Spleen (tissue), 11 donors: Measurements from ENCODE around the gene MFSD12. TPM values are rescaled to one million over a fixed set of nuclear protein-coding genes. Genes with fewer than 3 reads are reported as not detected.

Experiments
- DNase-seq: peaks from one replicate; pipeline ENCODE4 v3.0.0-alpha.2; 2020
- H3K27ac ChIP-seq, 8 donors: fragments of 200-600 bp; sonication (generic) in 7 of 8; 1 replicate in 4 of 8; 2 replicates in 4 of 8; pipeline versions ENCODE4 v1.5.0 to v1.8.0; 2016 to 2021; ENCODE audit warnings: inconsistent platforms in 4 of 8, mild to moderate bottlenecking in 4 of 8, moderate library complexity in 1 of 8
- H3K27me3 ChIP-seq, 7 donors: fragments of 200-600 bp; sonication (generic) in 6 of 7; replicated peaks in 1 of 7; 1 replicate in 4 of 7; 2 replicates in 3 of 7; pipeline versions ENCODE4 v1.5.0 to v1.8.0; 2016 to 2021; ENCODE audit warnings: inconsistent platforms in 3 of 7, mild to moderate bottlenecking in 1 of 7
- H3K36me3 ChIP-seq, 6 donors: fragments of 200-600 bp; sonication (generic) in 5 of 6; 1 replicate in 4 of 6; 2 replicates in 2 of 6; pipeline versions ENCODE4 v1.5.0 to v1.8.0; 2016 to 2021; ENCODE audit warnings: inconsistent platforms in 2 of 6
- H3K4me1 ChIP-seq, 6 donors: fragments of 200-600 bp; sonication (generic) in 5 of 6; 1 replicate in 3 of 6; 2 replicates in 3 of 6; pipeline versions ENCODE4 v1.5.0 to v1.8.0; 2016 to 2021; ENCODE audit warnings: inconsistent platforms in 3 of 6
- H3K4me3 ChIP-seq, 8 donors: fragments of 200-600 bp; sonication (generic) in 7 of 8; 1 replicate in 4 of 8; 2 replicates in 4 of 8; pipeline versions ENCODE4 v1.5.0 to v1.8.0; 2016 to 2021; ENCODE audit warnings: inconsistent platforms in 4 of 8, mild to moderate bottlenecking in 4 of 8, moderate library complexity in 2 of 8
- H3K9me3 ChIP-seq, 8 donors: fragments of 200-600 bp; sonication (generic) in 7 of 8; 1 replicate in 4 of 8; 2 replicates in 4 of 8; pipeline versions ENCODE4 v1.5.0 to v1.8.0; 2016 to 2021; ENCODE audit warnings: inconsistent platforms in 4 of 8
- POLR2A ChIP-seq, 3 donors: fragments of 450-650 bp; IDR thresholded peaks; one replicate each; pipeline ENCODE4 v1.5.1; 2017; ENCODE audit warnings: antibody characterized with exemption in 3 of 3, mild to moderate bottlenecking in 1 of 3
- POLR2AphosphoS5 ChIP-seq, 3 donors: sonication (generic); formaldehyde crosslinking; IDR thresholded peaks; one replicate each; pipeline ENCODE4 v1.5.1; 2017; ENCODE audit warnings: antibody characterized with exemption in 3 of 3
- WGBS, 5 donors: extraction: QIAGEN DNeasy Blood & Tissue Kit in 3 of 5; methylation state at CpG; one replicate each; pipeline versions ENCODE4 v1.1.5 to v1.1.7; 2013 to 2018; 5-methylcytosine and 5-hydroxymethylcytosine counted together
- intact Hi-C: fragments of 100-400 bp; cut with DNase I; formaldehyde crosslinking; loops from one replicate; pipeline ENCODE4 v1.15.0; 2023; ENCODE audit warnings: low total_unique reads
- polyA plus RNA-seq, 3 donors: library from polyadenylated mRNA; stranded (reverse); fragments of 200-250 nt; gene quantifications; one replicate each; pipeline ENCODE4 v1.2.1, GENCODE V29; 2013
- total RNA-seq, 7 donors: library from RNA; depleted of rRNA in 3 of 7; stranded (reverse); fragments of >200 nt in 3 of 7; fragmentation: NEBNext Ultra II Directional in 4 of 7; extraction: Animal tissue kit (Norgen Biotek cat#: 25700) in 4 of 7; gene quantifications; one replicate each; pipeline versions ENCODE4 v1.1.0 to v1.2.1, GENCODE V29; 2016 to 2021
- TF ChIP-seq, protein P1 (sequence below), 11 experiments: fragments of 200-600 bp in 7 of 11; fragments of 450-650 bp in 4 of 11; sonication (generic) in 4 of 11; IDR thresholded peaks in 8 of 11; conservative IDR thresholded peaks in 3 of 11; 1 replicate in 7 of 11; 2 replicates in 4 of 11; pipeline versions ENCODE4 v1.4.0 to v1.8.0; 2016 to 2021; ENCODE audit warnings: antibody characterized with exemption in 11 of 11, inconsistent platforms in 4 of 11, mild to moderate bottlenecking in 1 of 11
- donor health status: healthy with polysubstance abuse.
- donor health status: DM: no; HTN: no; CAD: no; lungs with moderate emphysema.
- donor health status: DM: no; HTN: no; CAD: no.
- donor health status: Bipolar disorder and iron deficiency.
- donor health status: healthy.
- donor health status: DM: no; HTN: no; CAD: no.
- donor health status: DM: yes; HTN: yes; CAD: no.

MFSD12 gene
- total and polyA plus RNA-seq, 10 donors: 31.0 to 131 (median 85.1) TPM

DNA sequence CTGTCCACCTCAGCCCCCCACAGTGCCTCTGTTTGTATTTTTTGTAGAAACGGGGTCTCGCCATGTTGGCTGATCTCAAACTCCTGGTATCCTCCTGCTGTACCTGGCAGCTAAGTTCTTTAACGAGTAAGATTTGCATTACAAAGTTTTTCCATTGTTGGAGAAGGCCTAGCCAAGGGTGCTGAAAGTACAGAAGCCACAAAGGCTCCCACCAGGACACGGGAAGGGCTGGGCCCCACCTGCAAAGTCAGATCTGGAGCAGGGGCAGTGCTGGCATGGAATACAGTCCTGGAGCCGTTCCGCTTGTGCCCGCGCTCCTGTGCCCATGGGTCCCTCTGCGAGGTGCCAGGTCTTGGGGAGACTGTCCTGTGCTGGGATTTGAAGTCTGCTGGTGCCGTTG lies 39.1 kb downstream of the MFSD12 start:
- Histone ChIP-seq H3K4me3 (no peak overlapping the region), H3K4me1 (peaks cover 10 to 78% (median 31%) of the 10 kb centered on the region in 6 donors), H3K27ac (no peak overlapping the region), H3K9me3 (no peaks in the 10 kb centered on the region), H3K27me3 (no peaks in the 10 kb centered on the region), H3K36me3 (peaks cover 0 to 68% (median 21%) of the 10 kb centered on the region in 6 donors)
- WGBS, 5 donors: 87 to 94% (median 92%) methylated on average over 8 to 10 of the region's 10 CpGs
- DNase-seq: no peak
- no peak for TF ChIP-seq POLR2AphosphoS5 (IDR thresholded peaks at IDR 0.05)
- no peak for TF ChIP-seq POLR2A (IDR thresholded peaks at IDR 0.05)
- TF ChIP-seq, protein P1, sequence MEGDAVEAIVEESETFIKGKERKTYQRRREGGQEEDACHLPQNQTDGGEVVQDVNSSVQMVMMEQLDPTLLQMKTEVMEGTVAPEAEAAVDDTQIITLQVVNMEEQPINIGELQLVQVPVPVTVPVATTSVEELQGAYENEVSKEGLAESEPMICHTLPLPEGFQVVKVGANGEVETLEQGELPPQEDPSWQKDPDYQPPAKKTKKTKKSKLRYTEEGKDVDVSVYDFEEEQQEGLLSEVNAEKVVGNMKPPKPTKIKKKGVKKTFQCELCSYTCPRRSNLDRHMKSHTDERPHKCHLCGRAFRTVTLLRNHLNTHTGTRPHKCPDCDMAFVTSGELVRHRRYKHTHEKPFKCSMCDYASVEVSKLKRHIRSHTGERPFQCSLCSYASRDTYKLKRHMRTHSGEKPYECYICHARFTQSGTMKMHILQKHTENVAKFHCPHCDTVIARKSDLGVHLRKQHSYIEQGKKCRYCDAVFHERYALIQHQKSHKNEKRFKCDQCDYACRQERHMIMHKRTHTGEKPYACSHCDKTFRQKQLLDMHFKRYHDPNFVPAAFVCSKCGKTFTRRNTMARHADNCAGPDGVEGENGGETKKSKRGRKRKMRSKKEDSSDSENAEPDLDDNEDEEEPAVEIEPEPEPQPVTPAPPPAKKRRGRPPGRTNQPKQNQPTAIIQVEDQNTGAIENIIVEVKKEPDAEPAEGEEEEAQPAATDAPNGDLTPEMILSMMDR (IDR thresholded peaks at IDR 0.05 in 8 of 11, conservative IDR thresholded peaks at IDR 0.05 in 3 of 11): no peak
- intact Hi-C loops: no loop called here

DNA sequence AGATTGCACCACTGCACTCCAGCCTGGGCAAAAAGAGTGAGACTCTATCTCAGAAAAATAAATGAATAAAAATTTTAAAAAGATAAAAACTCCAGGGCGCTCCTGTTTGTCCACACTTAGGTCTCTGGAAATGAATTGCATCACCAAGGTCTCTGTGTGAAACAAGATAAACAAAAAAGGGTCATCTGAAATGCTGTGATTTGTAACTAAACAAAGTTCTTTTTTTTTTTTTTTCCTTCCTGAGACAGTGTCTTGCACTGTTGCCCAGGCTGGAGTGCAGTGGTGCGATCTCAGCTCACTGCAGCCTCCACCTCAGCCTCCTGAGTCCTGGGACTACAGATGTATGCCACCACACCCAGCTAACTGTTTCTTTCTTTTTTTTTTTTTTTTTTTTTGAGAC lies 39.7 kb downstream of the MFSD12 start:
- TF ChIP-seq, protein P1 (IDR thresholded peaks at IDR 0.05 in 8 of 11, conservative IDR thresholded peaks at IDR 0.05 in 3 of 11): no peak
- no peak for TF ChIP-seq POLR2AphosphoS5 (IDR thresholded peaks at IDR 0.05)
- TF ChIP-seq POLR2A (IDR thresholded peaks at IDR 0.05): no peak
- WGBS, 5 donors: 80 to 89% (median 84%) methylated on average over 2 of the region's 2 CpGs
- H3K27ac ChIP-seq: no peak overlapping the region
- DNase-seq: no peak
- H3K27me3 ChIP-seq: no peaks in the 10 kb centered on the region
- H3K4me3 ChIP-seq: no peak overlapping the region
- H3K9me3 ChIP-seq: no peaks in the 10 kb centered on the region
- H3K36me3 ChIP-seq: peaks cover 0 to 68% (median 15%) of the 10 kb centered on the region in 6 donors
- intact Hi-C loops: no loop called here
- peaks cover 10 to 84% (median 34%) of the 10 kb centered on the region in 6 donors for H3K4me1 ChIP-seq

DNA sequence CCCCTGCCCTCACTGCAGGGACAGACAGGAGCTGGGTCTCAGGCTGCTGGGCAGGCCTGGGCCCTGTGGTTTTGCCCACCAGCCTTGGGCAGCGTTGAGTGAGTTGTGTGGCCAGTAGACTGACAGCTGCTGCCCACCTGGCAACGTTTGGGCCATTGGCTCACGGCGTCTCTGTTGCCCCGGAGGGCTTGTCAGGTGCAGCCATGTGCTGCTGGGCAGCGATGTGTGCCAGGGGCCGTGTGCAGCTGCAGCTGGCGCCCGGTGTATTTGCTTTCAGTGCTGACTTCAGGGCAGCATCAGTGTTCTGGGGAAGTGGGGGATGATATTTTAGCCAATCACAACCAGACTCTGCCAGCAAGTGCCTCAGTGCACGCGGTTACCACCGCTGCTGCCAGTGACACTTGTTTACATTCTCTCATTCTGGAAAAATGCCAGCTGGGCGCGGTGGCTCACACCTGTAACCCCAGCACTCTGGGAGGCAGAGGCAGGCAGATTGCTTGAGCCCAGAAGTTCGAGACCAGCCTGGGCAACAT lies 40.6 kb downstream of the MFSD12 start:
- DNase-seq: no peak
- Histone ChIP-seq H3K4me3 (no peak overlapping the region), H3K4me1 (peaks cover 13 to 93% (median 38%) of the 10 kb centered on the region in 6 donors), H3K36me3 (peaks cover 0 to 68% (median 10%) of the 10 kb centered on the region in 6 donors), H3K27ac (peak overlapping the region in 3 of 8 donors; percentile 21 to 59 (median 47)), H3K9me3 (no peaks in the 10 kb centered on the region), H3K27me3 (no peaks in the 10 kb centered on the region)
- intact Hi-C loops: no loop called here
- TF ChIP-seq, protein P1 (IDR thresholded peaks at IDR 0.05 in 8 of 11, conservative IDR thresholded peaks at IDR 0.05 in 3 of 11): no peak
- TF ChIP-seq POLR2AphosphoS5 (IDR thresholded peaks at IDR 0.05): peak; percentile 25 to 70 (median 51)
- 52 to 70% (median 58%) methylated on average over 10 to 15 of the region's 15 CpGs for WGBS, 5 donors

DNA sequence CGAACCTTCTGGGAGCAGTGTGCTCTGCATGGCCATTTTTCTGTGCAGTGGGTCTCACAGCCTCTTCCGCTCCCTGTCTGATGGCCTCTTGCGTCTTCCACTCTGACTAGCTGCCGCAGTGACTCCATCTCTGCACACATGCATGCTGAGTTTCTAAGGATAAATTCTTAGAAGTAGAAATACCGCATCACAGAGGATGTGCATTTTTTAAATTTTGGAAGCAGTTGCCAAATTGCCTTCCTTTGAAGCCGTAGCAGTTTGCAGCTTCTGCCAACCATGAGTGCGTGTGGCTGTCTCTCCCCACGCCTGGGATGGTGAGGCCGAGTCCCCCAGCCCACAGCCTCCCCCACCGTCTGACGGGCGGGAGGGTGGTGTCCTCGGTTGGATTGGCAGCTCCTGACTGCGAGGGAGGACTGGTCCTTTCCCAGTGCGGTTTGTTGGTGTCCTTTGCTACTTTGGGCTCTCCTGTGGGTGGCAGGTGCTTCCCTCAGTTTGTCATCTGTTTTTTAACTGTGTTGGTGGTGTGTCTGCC lies 41.4 kb downstream of the MFSD12 start:
- peaks cover 13 to 99% (median 42%) of the 10 kb centered on the region in 6 donors for H3K4me1 ChIP-seq
- WGBS, 5 donors: 59 to 77% (median 68%) methylated on average over 14 to 15 of the region's 15 CpGs
- peak in 2 of 3 donors; percentile 23 to 60 for TF ChIP-seq POLR2AphosphoS5 (IDR thresholded peaks at IDR 0.05)
- TF ChIP-seq, protein P1 (IDR thresholded peaks at IDR 0.05 in 8 of 11, conservative IDR thresholded peaks at IDR 0.05 in 3 of 11): no peak
- DNase-seq: no peak
- H3K36me3 ChIP-seq: peaks cover 0 to 68% (median 10%) of the 10 kb centered on the region in 6 donors
- peak overlapping the region in 3 of 8 donors; percentile 21 to 47 (median 25) for H3K27ac ChIP-seq
- no peak overlapping the region for H3K4me3 ChIP-seq
- H3K9me3 ChIP-seq: no peaks in the 10 kb centered on the region
- intact Hi-C loops: no loop called here
- H3K27me3 ChIP-seq: no peaks in the 10 kb centered on the region
